HepG2 (cell line): ENCODE measurements around the gene BUD23. TPM values are rescaled to one million over a fixed set of nuclear protein-coding genes. Genes with fewer than 3 reads are reported as not detected.

Experiments
- AGO2 ChIP-seq: fragments of 200-400 bp; formaldehyde crosslinking; optimal IDR thresholded peaks from 2 replicates; pipeline ENCODE3; 2017; ENCODE audit warnings: mild to moderate bottlenecking, low read depth, low read length, moderate library complexity
- AKAP8 ChIP-seq: sonication (generic); formaldehyde crosslinking; IDR thresholded peaks from 2 replicates; pipeline ENCODE4 v1.5.1; 2020; ENCODE audit warnings: mild to moderate bottlenecking, missing genetic modification reagents
- ATF6 ChIP-seq: sonication (generic); formaldehyde crosslinking; conservative IDR thresholded peaks from 2 replicates; pipeline ENCODE4 v1.4.0; 2020; ENCODE audit warnings: missing genetic modification reagents
- CEBPB ChIP-seq: IDR thresholded peaks from 2 replicates; pipeline ENCODE4 v1.6.1; 2011; ENCODE audit warnings: low read depth, low read length, improper control_type of control experiment, borderline replicate concordance
- DNMT1 ChIP-seq: sonication (generic); formaldehyde crosslinking; IDR thresholded peaks from 2 replicates; pipeline ENCODE4 v1.5.1; 2020; ENCODE audit warnings: mild to moderate bottlenecking, missing genetic modification reagents
- FLYWCH1 ChIP-seq: sonication (generic); formaldehyde crosslinking; IDR thresholded peaks from 2 replicates; pipeline ENCODE4 v1.8.1; 2023; ENCODE audit warnings: mild to moderate bottlenecking, missing genetic modification reagents
- HINFP ChIP-seq: sonication (generic); formaldehyde crosslinking; IDR thresholded peaks from 2 replicates; pipeline ENCODE4 v1.4.0; 2020; ENCODE audit warnings: low read depth, mild to moderate bottlenecking, missing genetic modification reagents
- ISX ChIP-seq: sonication (generic); formaldehyde crosslinking; conservative IDR thresholded peaks from 2 replicates; pipeline ENCODE4 v1.5.0; 2020; ENCODE audit warnings: missing genetic modification reagents
- PCBP2 ChIP-seq: fragments of 200-400 bp; formaldehyde crosslinking; optimal IDR thresholded peaks from 2 replicates; pipeline ENCODE3; 2018; ENCODE audit warnings: low read length, low read depth; ENCODE audit not compliant: poor library complexity, severe bottlenecking
- SATB2 ChIP-seq: sonication (generic); formaldehyde crosslinking; IDR thresholded peaks from 2 replicates; pipeline ENCODE4 v1.5.0; 2020; ENCODE audit warnings: missing genetic modification reagents
- TFDP1 ChIP-seq: IDR thresholded peaks from 2 replicates; pipeline ENCODE4 v1.6.1; 2016; ENCODE audit warnings: missing compliant biosample characterization, missing genetic modification reagents, borderline replicate concordance
- ZBTB25 ChIP-seq: IDR thresholded peaks from 2 replicates; pipeline ENCODE4 v1.6.1; 2018; ENCODE audit warnings: missing genetic modification reagents
- ZBTB26 ChIP-seq: IDR thresholded peaks from 2 replicates; pipeline ENCODE4 v1.6.1; 2016; ENCODE audit warnings: missing compliant biosample characterization, missing genetic modification reagents, borderline replicate concordance
- ZNF350 ChIP-seq: sonication (generic); formaldehyde crosslinking; IDR thresholded peaks from 2 replicates; pipeline ENCODE4 v1.4.0; 2020; ENCODE audit warnings: mild to moderate bottlenecking, low read depth, missing genetic modification reagents, borderline replicate concordance
- ZNF382 ChIP-seq: sonication (generic); formaldehyde crosslinking; IDR thresholded peaks from 2 replicates; pipeline ENCODE4 v1.5.0; 2020; ENCODE audit warnings: missing genetic modification reagents, mild to moderate bottlenecking, borderline replicate concordance
- ZNF512B ChIP-seq: sonication (generic); formaldehyde crosslinking; IDR thresholded peaks from 2 replicates; pipeline ENCODE4 v1.5.1; 2020; ENCODE audit warnings: missing genetic modification reagents, mild to moderate bottlenecking, borderline replicate concordance
- ZNF660 ChIP-seq: sonication (generic); formaldehyde crosslinking; IDR thresholded peaks from 2 replicates; pipeline ENCODE4 v1.5.1; 2020; ENCODE audit warnings: mild to moderate bottlenecking, low read depth, missing genetic modification reagents, borderline replicate concordance
- polyA plus RNA-seq, 8 experiments: library from polyadenylated mRNA; depleted of rRNA in 3 of 8; stranded (reverse) in 7 of 8; unstranded in 1 of 8; fragments of >200 nt; fragmentation: Illumina TruSeq in 4 of 8; extraction: Trizol in 4 of 8; gene quantifications; 2 replicates each; pipeline versions ENCODE4 v1.2.1 to v1.2.3, GENCODE V29; 2011 to 2016; ENCODE audit warnings: low read depth in 4 of 8, missing spikeins in 1 of 8, mixed read lengths in 1 of 8; ENCODE audit not compliant: insufficient read depth in 1 of 8
- total RNA-seq, 5 experiments: library from RNA; depleted of rRNA; stranded (reverse); fragments of >200 nt; fragmentation: Illumina TruSeq; extraction: Trizol; gene quantifications; 2 replicates each; pipeline ENCODE4 v1.2.3, GENCODE V29; 2016; ENCODE audit warnings: low read depth in 1 of 5

Gene BUD23
- total and polyA plus RNA-seq, 2 of the 13 experiments (the other 11 are each of a cell fraction or from before 2014, with no cell fraction given): 47.5 to 54.5 TPM

- no peak for TF ChIP-seq HINFP (CRISPR knock-in tag)
- TF ChIP-seq ISX (CRISPR knock-in tag): no peak
- TF ChIP-seq ZBTB26: no peak
- peak; percentile 29; the same call in 1 of the 2 replicates for TF ChIP-seq ZNF350 (CRISPR knock-in tag)
- peak; percentile 40; the same call in 1 of the 2 replicates for TF ChIP-seq CEBPB
- no peak for TF ChIP-seq FLYWCH1 (CRISPR knock-in tag)
- no peak for TF ChIP-seq AKAP8 (CRISPR knock-in tag)
- TF ChIP-seq TFDP1 (CRISPR knock-in tag): no peak
- TF ChIP-seq ZNF512B (CRISPR knock-in tag): peak; percentile 43; the same call in 1 of the 2 replicates
- TF ChIP-seq ZNF382 (CRISPR knock-in tag): no peak
- TF ChIP-seq ZNF660 (CRISPR knock-in tag): no peak
- TF ChIP-seq ZBTB25 (CRISPR knock-in tag): no peak
- TF ChIP-seq AGO2: peak; percentile 43
- TF ChIP-seq DNMT1 (CRISPR knock-in tag): no peak
- no peak for TF ChIP-seq PCBP2
- no peak for TF ChIP-seq SATB2 (CRISPR knock-in tag)
- 0 out of 2 replicates have a peak, but pooled peaks have one; percentile 65 for TF ChIP-seq ATF6 (CRISPR knock-in tag)
These were observed 51.5 kb downstream of the BUD23 start (continued) for GRCh38 chr7:73734619-73735527.
